Measurements from ENCODE around the gene LRBA.
"Not testable (repeated sequence)": the region's sequence is repeated elsewhere in the genome, so short reads cannot be mapped to it uniquely, and the experiment has no call there.

The LRBA gene

DNA sequence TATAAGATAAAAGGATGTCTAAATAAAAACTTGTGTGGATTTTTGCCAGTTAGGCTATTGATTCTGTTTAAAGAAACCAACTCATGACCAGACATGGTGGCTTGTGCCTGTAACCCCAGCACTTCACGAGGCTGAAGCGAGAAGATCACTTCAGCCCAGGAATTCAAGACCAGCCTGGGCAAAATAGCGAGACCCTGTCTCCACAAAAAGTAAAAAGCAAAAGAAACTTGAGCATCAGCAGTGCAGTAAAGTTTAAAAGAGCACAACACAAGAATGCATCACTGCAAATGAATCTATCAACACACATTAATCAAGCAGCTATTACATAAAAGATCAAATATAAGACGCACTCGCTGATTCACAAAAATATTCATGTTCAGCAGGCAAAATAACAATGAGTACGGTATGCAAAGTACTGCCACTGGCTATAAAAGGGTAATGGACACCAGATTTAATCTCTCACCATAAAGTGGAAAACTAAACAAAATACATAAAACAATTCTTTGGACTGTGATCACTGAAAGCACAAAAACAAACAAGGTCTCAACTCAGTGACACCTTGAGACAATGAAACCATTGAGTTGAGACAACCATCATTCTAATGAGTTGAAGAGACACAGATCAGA lies 41.3 kb downstream of the LRBA start:
- DNase-seq (ENCODE audit: low read depth): no peak

DNA sequence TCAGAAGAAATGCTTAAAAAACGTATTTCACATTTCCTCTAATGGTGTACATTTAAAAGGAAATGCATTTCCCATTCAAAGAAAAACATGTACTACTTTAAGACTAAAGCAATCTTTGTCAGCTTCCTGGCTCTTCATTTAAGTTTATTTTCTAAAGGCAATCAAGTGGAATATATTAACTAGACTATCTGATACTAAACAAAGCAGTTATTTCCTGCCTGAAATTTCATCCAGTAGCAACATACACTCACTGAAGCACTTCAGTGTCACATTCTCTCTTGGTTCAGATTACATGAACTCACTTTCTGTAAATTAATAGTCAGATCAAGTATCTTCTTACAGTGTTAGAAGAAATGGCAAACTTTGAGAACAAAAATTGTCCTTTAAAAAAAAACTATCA lies 42.5 kb downstream of the LRBA start:
- DNase-seq (ENCODE audit: low read depth): no peak

DNA sequence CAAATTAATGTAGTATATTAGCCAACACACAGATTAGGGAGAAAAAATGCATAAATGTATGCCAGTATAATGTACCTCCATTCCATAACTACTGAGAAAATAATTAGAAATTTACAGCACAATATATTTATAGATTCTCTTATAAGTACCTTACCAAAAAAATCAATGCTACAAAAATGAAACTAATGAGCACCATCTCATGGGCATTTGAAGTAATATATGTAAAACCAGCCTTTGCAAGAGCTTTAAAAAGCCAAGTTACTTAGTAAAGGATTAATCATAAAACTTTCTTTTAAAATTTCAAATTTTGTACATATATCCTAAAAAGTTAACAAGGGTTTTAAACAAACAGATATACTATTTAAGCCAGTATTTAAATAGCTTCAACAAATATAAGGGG lies 43.2 kb downstream of the LRBA start:
- DNase-seq (ENCODE audit: low read depth): no peak

- no peak for DNase-seq (ENCODE audit: low read depth)
Observed at GRCh38 chr4:150970685-150971151, 44.4 kb downstream of the LRBA start.

- DNase-seq (ENCODE audit: low read depth): no peak
Observed at GRCh38 chr4:150964754-150965153, 50.3 kb downstream of the LRBA start.

DNA sequence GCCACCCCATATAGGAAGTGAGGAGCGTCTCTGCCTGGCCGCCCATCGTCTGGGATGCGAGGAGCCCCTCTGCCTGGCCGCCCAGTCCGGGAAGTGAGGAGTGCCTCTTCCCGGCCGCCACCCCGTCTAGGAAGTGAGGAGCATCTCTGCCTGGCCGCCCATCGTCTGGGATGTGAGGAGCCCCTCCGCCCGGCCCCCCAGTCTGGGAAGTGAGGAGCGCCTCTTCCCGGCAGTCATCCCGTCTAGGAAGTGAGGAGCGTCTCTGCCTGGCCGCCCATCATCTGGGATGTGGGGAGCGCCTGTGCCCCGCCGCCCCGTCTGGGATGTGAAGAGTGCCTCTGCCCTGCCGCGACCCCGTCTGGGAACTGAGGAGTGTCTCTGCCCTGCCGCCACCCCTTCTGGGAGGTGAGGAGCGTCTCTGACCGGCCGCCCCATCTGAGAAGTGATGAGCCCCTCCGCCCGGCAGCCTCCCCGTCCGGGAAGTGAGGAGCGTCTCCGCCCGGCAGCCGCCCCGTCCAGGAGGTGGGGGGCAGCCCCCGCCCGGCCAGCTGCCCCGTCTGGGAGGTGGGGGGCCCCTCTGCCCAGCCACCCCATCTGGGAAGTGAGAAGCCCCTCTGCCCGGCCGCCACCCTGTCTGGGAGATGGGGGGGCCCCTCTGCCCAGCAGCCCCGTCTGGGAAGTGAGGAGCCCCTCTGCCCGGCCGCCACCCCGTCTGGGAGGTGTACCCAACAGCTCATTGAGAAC lies 51.3 kb downstream of the LRBA start:
- DNase-seq (ENCODE audit: low read depth): not testable (repeated sequence)

DNA sequence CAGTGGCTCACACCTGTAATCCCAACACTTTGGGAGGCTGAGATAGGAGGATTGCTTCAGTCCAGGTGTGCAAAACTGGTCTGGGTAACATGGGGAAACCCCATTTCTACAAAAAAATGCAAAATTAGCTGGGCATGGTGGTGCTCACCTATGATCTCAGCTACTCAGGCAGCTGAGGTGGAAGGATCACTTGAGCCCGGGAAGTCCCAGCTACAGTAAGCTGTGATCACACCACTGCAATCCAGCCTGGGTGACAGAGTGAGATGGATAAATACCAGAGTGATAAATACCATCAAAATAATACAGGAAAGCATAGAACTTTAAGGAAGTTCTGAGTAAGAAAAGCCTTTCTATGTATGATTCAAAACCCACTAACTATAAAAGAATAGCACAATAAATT lies 52.8 kb downstream of the LRBA start:
- no peak for DNase-seq (ENCODE audit: low read depth)

- no peak for DNase-seq (ENCODE audit: low read depth)
Observed at GRCh38 chr4:150961566-150961965, 53.5 kb downstream of the LRBA start.

GRCh38 chr4:150960818-150961217 lies 54.3 kb downstream of the LRBA start:
- DNase-seq (ENCODE audit: low read depth): peak; percentile 48

GRCh38 chr4:150960079-150960478 lies 55.0 kb downstream of the LRBA start:
- peak; percentile 66 for DNase-seq (ENCODE audit: low read depth)

DNA sequence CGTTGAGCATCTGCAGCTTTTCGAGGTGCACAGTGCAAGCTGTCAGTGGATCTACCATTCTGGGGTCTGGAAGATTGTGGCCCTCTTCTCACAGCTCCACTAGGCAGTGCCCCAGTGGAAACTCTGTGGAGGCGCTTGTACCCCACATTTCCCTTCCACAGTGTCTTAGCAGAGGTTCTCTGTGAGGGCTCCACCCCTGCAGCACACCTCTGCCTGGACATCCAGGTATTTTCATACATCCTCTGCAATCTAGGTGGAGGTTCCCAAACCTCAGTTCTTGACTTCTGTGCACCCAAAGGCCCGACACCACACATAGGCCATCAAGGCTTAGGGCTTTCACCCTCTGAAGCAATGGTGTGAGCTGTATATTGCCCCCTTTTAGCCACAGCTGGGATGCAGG lies 57.1 kb downstream of the LRBA start:
- DNase-seq (ENCODE audit: low read depth): not testable (repeated sequence)

GRCh38 chr4:150957095-150957494 lies 58.0 kb downstream of the LRBA start:
- DNase-seq (ENCODE audit: low read depth): not testable (repeated sequence)

DNA sequence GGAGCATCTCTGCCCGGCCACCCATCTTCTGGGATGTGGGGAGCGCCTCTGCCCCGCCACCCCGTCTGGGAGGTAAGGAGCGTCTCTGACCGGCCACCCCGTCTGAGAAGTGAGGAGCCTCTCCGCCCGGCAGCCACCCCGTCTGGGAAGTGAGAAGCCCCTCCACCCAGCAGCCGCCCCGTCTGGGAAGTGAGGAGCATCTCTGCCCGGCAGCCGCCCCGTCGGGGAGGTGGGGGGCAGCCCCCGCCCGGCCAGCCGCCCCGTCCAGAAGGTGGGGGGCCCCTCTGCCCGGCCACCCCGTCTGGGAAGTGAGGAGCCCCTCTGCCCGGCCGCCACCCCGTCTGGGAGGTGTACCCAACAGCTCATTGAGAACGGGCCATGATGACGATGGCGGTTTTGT lies 61.2 kb downstream of the LRBA start:
- DNase-seq (ENCODE audit: low read depth): not testable (repeated sequence)

- no peak for DNase-seq (ENCODE audit: low read depth)
Observed at GRCh38 chr4:150952167-150952845, 62.8 kb downstream of the LRBA start.

GRCh38 chr4:150950657-150951288 lies 64.3 kb downstream of the LRBA start:
- no peak for DNase-seq (ENCODE audit: low read depth)

DNA sequence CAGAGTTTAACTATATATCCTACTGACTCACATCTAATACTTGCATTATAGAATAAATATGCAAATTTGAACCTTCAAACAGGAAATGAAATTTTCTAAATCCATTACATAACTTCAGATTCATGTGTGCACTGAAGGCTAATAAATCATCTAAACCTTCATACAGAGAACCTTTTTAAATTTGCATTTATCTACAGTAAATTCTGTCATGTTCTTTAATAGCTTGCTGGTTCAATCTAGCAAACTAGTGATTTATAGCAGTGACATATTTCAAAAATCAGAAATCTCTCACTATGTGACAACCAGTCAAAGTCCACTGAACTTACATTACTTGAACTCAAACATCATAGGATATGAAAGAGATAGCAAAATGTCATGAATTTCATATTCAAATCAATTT lies 65.1 kb downstream of the LRBA start:
- DNase-seq (ENCODE audit: low read depth): no peak

GRCh38 chr4:150949342-150949741 lies 65.7 kb downstream of the LRBA start:
- no peak for DNase-seq (ENCODE audit: low read depth)

GRCh38 chr4:150948710-150949109 lies 66.4 kb downstream of the LRBA start:
- no peak for DNase-seq (ENCODE audit: low read depth)

DNA sequence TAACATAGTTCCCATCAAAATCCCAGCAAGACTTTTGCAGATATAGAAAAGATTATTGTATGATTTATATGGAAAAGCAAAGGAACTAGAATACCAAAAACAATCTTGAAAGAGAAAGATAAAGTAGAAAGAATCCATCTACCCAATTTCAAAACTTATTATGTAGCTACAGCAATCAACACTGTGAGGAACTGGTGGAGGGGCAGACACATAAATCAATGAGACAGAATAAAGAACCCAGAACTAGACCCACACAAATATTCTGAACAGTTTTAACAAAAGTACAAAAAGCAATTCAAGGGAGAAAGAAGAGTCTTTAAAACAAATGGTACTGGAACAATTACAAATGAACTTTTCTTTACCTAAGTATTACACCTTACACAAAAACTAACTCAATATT lies 67.0 kb downstream of the LRBA start:
- DNase-seq (ENCODE audit: low read depth): no peak

DNA sequence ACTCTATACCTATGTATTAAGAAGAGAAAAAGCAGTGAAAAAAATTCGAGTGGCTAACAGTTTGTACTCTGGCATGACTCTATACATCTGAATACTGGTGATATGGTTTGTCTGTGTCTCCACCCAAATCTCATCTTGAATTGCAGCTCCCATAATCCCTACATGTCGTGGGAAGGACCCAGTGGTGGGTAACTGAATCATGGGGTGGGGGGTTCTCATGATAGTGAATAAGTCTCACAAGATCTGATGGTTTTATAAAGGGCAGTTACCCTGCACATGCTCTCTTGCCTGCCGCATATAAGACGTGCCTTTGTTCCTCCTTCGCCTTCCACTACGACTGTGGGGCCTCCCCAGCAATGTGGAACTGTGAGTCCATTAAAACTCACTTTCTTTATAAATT lies 70.4 kb downstream of the LRBA start:
- no peak for DNase-seq (ENCODE audit: low read depth)

- no peak for DNase-seq (ENCODE audit: low read depth)
Observed at GRCh38 chr4:150943818-150944217, 71.3 kb downstream of the LRBA start.

DNA sequence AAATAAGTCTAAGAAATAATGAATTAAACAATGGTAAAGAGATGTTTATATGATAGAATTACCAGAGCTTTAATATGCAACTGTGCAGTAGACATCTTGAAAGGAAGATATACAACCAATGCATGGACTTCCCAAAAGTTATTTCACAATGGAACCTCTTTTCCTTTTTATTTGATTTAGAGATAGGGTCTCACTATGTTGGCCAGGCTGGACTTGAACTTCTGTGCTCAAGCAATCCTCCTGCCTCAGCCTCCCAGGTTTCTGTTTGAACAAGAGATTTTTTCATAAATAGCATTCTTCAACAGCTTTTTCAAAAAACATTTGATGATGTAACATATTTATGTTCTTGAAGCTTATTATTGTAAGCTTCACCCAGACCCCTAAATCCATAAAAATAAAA lies 72.0 kb downstream of the LRBA start:
- no peak for DNase-seq (ENCODE audit: low read depth)

DNA sequence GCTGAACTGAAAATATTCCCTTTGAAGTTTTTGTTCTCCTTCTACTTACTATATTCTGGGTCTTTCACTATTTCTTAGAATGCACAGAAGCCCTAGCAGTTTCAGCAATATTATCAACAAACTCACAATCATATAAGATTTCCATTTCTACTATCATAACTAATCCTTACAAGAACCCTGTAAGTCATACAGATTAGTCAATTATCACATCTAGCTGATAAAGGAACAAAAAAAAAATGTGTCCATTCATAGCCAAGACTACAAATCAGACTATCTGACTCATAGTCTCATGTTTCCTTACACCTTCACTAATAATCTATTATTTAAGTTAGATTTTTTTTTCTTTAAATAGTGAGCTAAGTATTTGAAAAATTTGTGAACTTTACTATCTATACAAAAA lies 72.5 kb downstream of the LRBA start:
- DNase-seq (ENCODE audit: low read depth): no peak

Data from amniotic epithelial cell (primary cell).